Activated CD4-positive, alpha-beta T cell treated with anti-CD3 and anti-CD28 coated beads, Interleukin-2, amount 10 ng/mL, durations not matched to agents 7 days and 5 days (primary cell): ENCODE data around the gene P2RX2. TPM values are rescaled to one million over a fixed set of nuclear protein-coding genes. Genes with fewer than 3 reads are reported as not detected.

Experiments used
- CTCF ChIA-PET: fragments of 350-600 bp; sonication (Branson Sonifier 250); formaldehyde crosslinking; loops from one replicate; lab custom pipeline; 2021; ENCODE audit warnings: antibody characterized with exemption; lab: Charles Lee
- POLR2A ChIA-PET: fragments of 350-600 bp; sonication (Branson Sonifier 250); formaldehyde crosslinking; loops from one replicate; lab custom pipeline; 2021; ENCODE audit warnings: antibody characterized with exemption; lab: Charles Lee
- DNase-seq: peaks from one replicate; pipeline ENCODE4 v3.0.0-alpha.2; 2020
- H3K27ac Mint-ChIP-seq: one replicate; pipeline ENCODE4 v1.8.0; 2021; ENCODE audit warnings: mild to moderate bottlenecking, moderate library complexity, mixed read lengths
- H3K27me3 Mint-ChIP-seq: one replicate; pipeline ENCODE4 v1.8.0; 2021; ENCODE audit warnings: mixed read lengths
- H3K36me3 Mint-ChIP-seq: one replicate; pipeline ENCODE4 v1.8.0; 2021; ENCODE audit warnings: low read depth, mixed read lengths
- H3K4me1 Mint-ChIP-seq: one replicate; pipeline ENCODE4 v1.8.0; 2021; ENCODE audit warnings: mixed read lengths
- H3K4me3 Mint-ChIP-seq: one replicate; pipeline ENCODE4 v1.8.0; 2021; ENCODE audit warnings: mild to moderate bottlenecking, moderate library complexity, mixed read lengths
- H3K9me3 Mint-ChIP-seq: one replicate; pipeline ENCODE4 v1.8.0; 2021; ENCODE audit warnings: mixed read lengths
- total RNA-seq, 2 experiments: library from RNA; stranded (reverse); gene quantifications; one replicate each; pipeline ENCODE4 v1.2.3, GENCODE V29; 2021

Gene P2RX2
- total RNA-seq, 2 experiments from 2014 or later: not detected

GRCh38 chr12:132610051-132610759 lies 8.4 kb upstream of the P2RX2 start, which contains the start of gene LRCOL1:
Gene LRCOL1, minus strand, starts transcription at chr12:132610582. Its CDS starts 4,331 bp downstream, at chr12:132606251.
- H3K4me3 Mint-ChIP-seq: no peak within 1 kb of the TSS
- H3K36me3 Mint-ChIP-seq: no peaks in the 10 kb centered on the region
- CTCF ChIA-PET: interaction anchor here (1.1 to 1.9 kb wide), 2 partner anchors 9 to 15 kb away, joined by 3 to 9 read pairs; no protein-coding TSS in a partner anchor
- no peak within 1 kb of the TSS for H3K27ac Mint-ChIP-seq
- POLR2A ChIA-PET: no interaction called here
- H3K4me1 Mint-ChIP-seq: peaks cover 8% of the 10 kb centered on the region
- peaks cover 30% of the 10 kb centered on the region for H3K27me3 Mint-ChIP-seq
- DNase-seq: no peak
- peaks cover 4% of the 10 kb centered on the region for H3K9me3 Mint-ChIP-seq

- ChIA-PET POLR2A (no interaction called here), CTCF (interaction anchor here (1.9 kb wide), 1 partner anchor 16 kb away, joined by 9 read pairs; no protein-coding TSS in a partner anchor)
- no peaks in the 10 kb centered on the region for H3K36me3 Mint-ChIP-seq
- H3K4me3 Mint-ChIP-seq: no peak overlapping the region
- no peak overlapping the region for H3K27ac Mint-ChIP-seq
- H3K9me3 Mint-ChIP-seq: peaks cover 4% of the 10 kb centered on the region
- H3K27me3 Mint-ChIP-seq: peaks cover 32% of the 10 kb centered on the region
- no peak for DNase-seq
- peaks cover 8% of the 10 kb centered on the region for H3K4me1 Mint-ChIP-seq
Measured at GRCh38 chr12:132610866-132611602, 7.5 kb upstream of the P2RX2 start.

GRCh38 chr12:132611620-132612019 lies 7.0 kb upstream of the P2RX2 start:
- no peak overlapping the region for H3K27ac Mint-ChIP-seq
- H3K27me3 Mint-ChIP-seq: peaks cover 32% of the 10 kb centered on the region
- no peaks in the 10 kb centered on the region for H3K36me3 Mint-ChIP-seq
- ChIA-PET CTCF (interaction anchor here (0.9 kb wide), 1 partner anchor 10 kb away, joined by 3 read pairs; no protein-coding TSS in a partner anchor), POLR2A (no interaction called here)
- DNase-seq: no peak
- H3K4me3 Mint-ChIP-seq: no peak overlapping the region
- H3K4me1 Mint-ChIP-seq: peaks cover 8% of the 10 kb centered on the region
- peaks cover 4% of the 10 kb centered on the region for H3K9me3 Mint-ChIP-seq

GRCh38 chr12:132614029-132614428 lies 4.5 kb upstream of the P2RX2 start:
- H3K36me3 Mint-ChIP-seq: peaks cover 10% of the 10 kb centered on the region
- peaks cover 39% of the 10 kb centered on the region for H3K27me3 Mint-ChIP-seq
- H3K4me1 Mint-ChIP-seq: peaks cover 11% of the 10 kb centered on the region
- H3K9me3 Mint-ChIP-seq: peaks cover 10% of the 10 kb centered on the region
- no peak overlapping the region for H3K27ac Mint-ChIP-seq
- H3K4me3 Mint-ChIP-seq: no peak overlapping the region
- POLR2A ChIA-PET: no interaction called here
- DNase-seq: no peak
- CTCF ChIA-PET: interaction anchor here (0.6 to 1.5 kb wide), 4 partner anchors 9 to 543 kb away, joined by 3 to 11 read pairs (median 4); no protein-coding TSS in a partner anchor

- POLR2A ChIA-PET: no interaction called here
- H3K36me3 Mint-ChIP-seq: peaks cover 10% of the 10 kb centered on the region
- H3K27me3 Mint-ChIP-seq: peaks cover 34% of the 10 kb centered on the region
- peaks cover 10% of the 10 kb centered on the region for H3K9me3 Mint-ChIP-seq
- CTCF ChIA-PET: interaction anchor here (0.6 to 3.5 kb wide), 10 partner anchors 10 to 462 kb away, joined by 3 to 16 read pairs (median 4); no protein-coding TSS in a partner anchor
- no peak overlapping the region for H3K27ac Mint-ChIP-seq
- no peak overlapping the region for H3K4me3 Mint-ChIP-seq
- peaks cover 11% of the 10 kb centered on the region for H3K4me1 Mint-ChIP-seq
- peak; percentile 85 for DNase-seq
Measured at GRCh38 chr12:132614861-132615578, 3.6 kb upstream of the P2RX2 start.

- peaks cover 10% of the 10 kb centered on the region for H3K36me3 Mint-ChIP-seq
- no peak overlapping the region for H3K4me3 Mint-ChIP-seq
- ChIA-PET CTCF (interaction anchor here (1.1 to 3.5 kb wide), 7 partner anchors 12 to 462 kb away, joined by 3 to 16 read pairs (median 4); no protein-coding TSS in a partner anchor), POLR2A (interaction anchor here (0.7 kb wide), 1 partner anchor 41 kb away, joined by 3 read pairs; no protein-coding TSS in a partner anchor)
- no peak overlapping the region for H3K27ac Mint-ChIP-seq
- peaks cover 10% of the 10 kb centered on the region for H3K9me3 Mint-ChIP-seq
- peaks cover 33% of the 10 kb centered on the region for H3K27me3 Mint-ChIP-seq
- DNase-seq: no peak
- peaks cover 6% of the 10 kb centered on the region for H3K4me1 Mint-ChIP-seq
Measured at GRCh38 chr12:132615579-132616038, 3.0 kb upstream of the P2RX2 start.

- H3K36me3 Mint-ChIP-seq: peaks cover 10% of the 10 kb centered on the region
- ChIA-PET POLR2A (no interaction called here), CTCF (interaction anchor here (3.5 kb wide), 1 partner anchor 202 kb away, joined by 16 read pairs; no protein-coding TSS in a partner anchor)
- peaks cover 6% of the 10 kb centered on the region for H3K4me1 Mint-ChIP-seq
- H3K27ac Mint-ChIP-seq: no peak overlapping the region
- H3K4me3 Mint-ChIP-seq: no peak overlapping the region
- no peak for DNase-seq
- H3K9me3 Mint-ChIP-seq: peaks cover 7% of the 10 kb centered on the region
- peaks cover 24% of the 10 kb centered on the region for H3K27me3 Mint-ChIP-seq
Measured at GRCh38 chr12:132617135-132617701, 1.4 kb upstream of the P2RX2 start.

- H3K27me3 Mint-ChIP-seq: peaks cover 23% of the 10 kb centered on the region
- DNase-seq: no peak
- ChIA-PET POLR2A (interaction anchor here (0.7 kb wide), 1 partner anchor 124 kb away, joined by 4 read pairs; no protein-coding TSS in a partner anchor), CTCF (interaction anchor here (3.5 kb wide), 1 partner anchor 203 kb away, joined by 16 read pairs; no protein-coding TSS in a partner anchor)
- peaks cover 13% of the 10 kb centered on the region for H3K36me3 Mint-ChIP-seq
- no peak overlapping the region for H3K4me3 Mint-ChIP-seq
- H3K4me1 Mint-ChIP-seq: peaks cover 12% of the 10 kb centered on the region
- peak overlapping the region; percentile 22 for H3K27ac Mint-ChIP-seq
- peaks cover 7% of the 10 kb centered on the region for H3K9me3 Mint-ChIP-seq
Measured at GRCh38 chr12:132617822-132618682, 524 bp upstream of the P2RX2 start.

GRCh38 chr12:132619071-132619385 lies 452 bp downstream of the P2RX2 start:
- Mint-ChIP-seq H3K27ac (no peak overlapping the region), H3K9me3 (peaks cover 7% of the 10 kb centered on the region), H3K4me1 (peaks cover 13% of the 10 kb centered on the region), H3K27me3 (peaks cover 22% of the 10 kb centered on the region), H3K36me3 (peaks cover 13% of the 10 kb centered on the region), H3K4me3 (no peak overlapping the region)
- DNase-seq: no peak
- ChIA-PET CTCF (interaction anchor here (1.0 kb wide), 1 partner anchor 9 kb away, joined by 3 read pairs; the partner anchor contains the start of gene LRCOL1), POLR2A (no interaction called here)

- H3K9me3 Mint-ChIP-seq: peaks cover 7% of the 10 kb centered on the region
- CTCF ChIA-PET: interaction anchor here (1.0 kb wide), 1 partner anchor 10 kb away, joined by 3 read pairs; the partner anchor contains the start of gene LRCOL1
- POLR2A ChIA-PET: no interaction called here
- H3K27me3 Mint-ChIP-seq: peaks cover 22% of the 10 kb centered on the region
- no peak overlapping the region for H3K4me3 Mint-ChIP-seq
- DNase-seq: no peak
- no peak overlapping the region for H3K27ac Mint-ChIP-seq
- H3K36me3 Mint-ChIP-seq: peaks cover 13% of the 10 kb centered on the region
- peaks cover 13% of the 10 kb centered on the region for H3K4me1 Mint-ChIP-seq
Measured at GRCh38 chr12:132619386-132620112, 973 bp downstream of the P2RX2 start.
